ENCODE data around the gene ZNF346. TPM values are rescaled to one million over a fixed set of nuclear protein-coding genes. Genes with fewer than 3 reads are reported as not detected.

ZNF346 gene
- total and polyA plus RNA-seq, 2 donors from 2014 or later, result 9.5 to 19.2 TPM

DNA sequence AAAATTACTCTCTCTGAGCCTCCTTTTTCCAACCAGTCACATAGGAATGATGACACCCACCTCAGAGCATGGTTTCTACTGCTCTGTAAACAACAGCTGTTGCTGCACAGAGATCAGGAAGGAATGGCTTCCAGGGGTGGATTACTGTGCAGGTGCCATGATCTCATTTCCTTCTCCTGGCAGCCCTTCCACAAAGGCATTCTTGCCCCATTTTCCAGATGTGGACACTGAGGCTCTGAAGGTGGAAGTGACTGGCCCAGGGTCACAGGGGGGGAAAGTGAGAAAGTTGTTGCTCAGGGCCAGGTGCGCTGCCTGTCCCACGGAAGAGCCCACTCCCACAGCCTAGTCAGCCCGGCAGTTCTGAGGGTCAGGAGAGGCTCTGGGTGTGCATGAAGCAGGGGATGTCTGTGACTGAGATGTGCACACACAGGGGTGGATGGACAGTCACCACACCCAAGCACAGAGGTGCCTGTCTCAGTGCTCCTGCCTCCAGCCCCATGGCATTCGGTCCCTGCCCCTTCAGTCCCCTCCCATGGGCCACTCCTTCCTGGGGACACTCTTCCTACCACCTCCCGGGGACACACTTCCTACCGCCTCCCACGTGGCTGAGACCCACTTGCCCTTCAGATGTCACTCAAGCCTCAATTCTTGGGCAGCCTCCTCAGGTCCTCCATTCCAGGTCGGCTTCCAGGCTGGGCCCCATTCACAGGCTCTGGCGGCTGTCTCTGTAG, 81.2 kb downstream of the ZNF346 start:
- intact Hi-C loops (cut with DNase I), result no loop called here
- Histone ChIP-seq H3K27me3 (ENCODE audit: control insufficient read depth, insufficient read depth, low read length) (no peaks in the 10 kb centered on the region), H3K27ac (ENCODE audit: low read depth in 2 of 2, low read length in 2 of 2) (no peak overlapping the region), H3K9me3 (ENCODE audit: control insufficient read depth in 2 of 3, insufficient read depth in 1 of 3, low read length in 3 of 3) (no peaks in the 10 kb centered on the region), H3K9ac (ENCODE audit: low read length in 3 of 3) (no peak overlapping the region), H3K4me1 (ENCODE audit: control insufficient read depth in 2 of 3, insufficient read depth in 2 of 3, low read depth in 1 of 3, low read length in 3 of 3) (no peaks in the 10 kb centered on the region), H3K36me3 (ENCODE audit: control insufficient read depth in 2 of 3, insufficient read depth in 3 of 3, low read length in 3 of 3) (no peaks in the 10 kb centered on the region), H3K4me3 (ENCODE audit: low read length in 3 of 3) (no peak overlapping the region)
- TF ChIP-seq CTCF (IDR thresholded peaks at IDR 0.05; ENCODE audit: borderline replicate concordance, extremely low read depth, insufficient read depth), result no peak
- FAIRE-seq, result no peak
- peak in 1 of 5 donors; percentile 55 for DNase-seq

DNA sequence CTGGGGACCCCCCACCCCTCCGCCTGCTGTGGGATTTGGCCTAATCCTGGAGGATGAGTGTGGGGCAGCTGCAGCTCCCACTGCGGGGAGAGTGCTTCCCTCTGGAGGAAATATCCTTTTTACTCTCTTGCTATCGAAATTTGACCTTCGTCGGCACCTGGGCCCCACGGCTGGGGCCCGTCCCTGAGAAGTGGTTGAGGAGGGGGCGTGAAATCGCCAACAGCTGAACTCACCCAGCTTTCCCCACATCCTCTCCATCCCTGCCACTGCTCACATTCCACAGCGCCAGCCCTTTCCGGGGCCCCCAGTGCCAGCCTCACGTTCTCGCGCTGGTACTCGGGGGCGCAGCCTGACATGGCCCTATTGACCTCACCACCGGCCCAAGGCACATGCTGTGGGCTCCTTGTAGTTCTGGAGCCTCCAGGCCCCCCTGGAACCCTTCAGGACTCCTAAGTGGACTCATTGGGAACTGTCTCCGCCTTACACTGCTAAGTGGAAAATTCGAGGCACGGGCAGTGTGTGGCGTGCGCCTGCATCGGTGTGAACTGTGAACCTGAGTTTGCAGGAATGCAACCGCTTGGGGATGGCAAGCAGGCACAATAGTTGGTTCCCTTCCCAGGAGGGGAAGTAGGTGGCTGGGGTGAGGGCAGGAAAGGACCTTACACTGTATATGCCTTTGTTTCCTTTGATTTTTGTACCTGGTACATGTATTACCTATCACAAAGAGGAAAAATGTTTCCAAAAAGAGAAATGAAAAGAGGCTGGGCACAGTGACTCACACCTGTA, 83.4 kb downstream of the ZNF346 start:
- H3K4me1 ChIP-seq (ENCODE audit: control insufficient read depth in 2 of 3, insufficient read depth in 2 of 3, low read depth in 1 of 3, low read length in 3 of 3), result peaks cover 0 to 2% (median 0%) of the 10 kb centered on the region in 3 donors
- H3K4me3 ChIP-seq (ENCODE audit: low read length in 3 of 3), result no peak overlapping the region
- DNase-seq, result no peak
- FAIRE-seq, result no peak
- TF ChIP-seq CTCF (IDR thresholded peaks at IDR 0.05; ENCODE audit: borderline replicate concordance, extremely low read depth, insufficient read depth), result no peak
- intact Hi-C loops (cut with DNase I), result no loop called here
- no peak overlapping the region for H3K27ac ChIP-seq (ENCODE audit: low read depth in 2 of 2, low read length in 2 of 2)
- H3K9me3 ChIP-seq (ENCODE audit: control insufficient read depth in 2 of 3, insufficient read depth in 1 of 3, low read length in 3 of 3), result no peaks in the 10 kb centered on the region
- H3K27me3 ChIP-seq (ENCODE audit: control insufficient read depth, insufficient read depth, low read length), result no peaks in the 10 kb centered on the region
- H3K9ac ChIP-seq (ENCODE audit: low read length in 3 of 3), result no peak overlapping the region
- no peaks in the 10 kb centered on the region for H3K36me3 ChIP-seq (ENCODE audit: control insufficient read depth in 2 of 3, insufficient read depth in 3 of 3, low read length in 3 of 3)

DNA sequence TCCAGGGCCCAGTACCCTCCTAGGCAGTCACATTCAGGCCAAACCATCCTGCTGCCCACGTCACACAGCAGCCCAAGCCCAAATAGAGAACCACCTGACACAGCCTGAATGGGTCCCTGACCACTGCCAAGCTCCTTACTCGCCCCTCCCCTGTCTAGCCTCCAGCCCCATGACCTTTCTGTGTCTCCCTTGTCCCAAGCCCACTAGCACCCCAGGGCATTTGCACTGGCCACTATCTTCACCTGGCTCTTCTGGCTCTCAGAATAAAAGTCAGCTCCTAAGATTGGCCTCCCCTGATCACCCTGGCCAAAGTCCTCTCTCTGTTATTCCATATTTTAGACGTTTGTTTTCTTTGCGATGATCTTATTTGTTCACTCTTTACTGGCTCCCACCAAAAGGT, 84.7 kb downstream of the ZNF346 start:
- no peak for DNase-seq
- Histone ChIP-seq H3K9ac (ENCODE audit: low read length in 3 of 3) (no peak overlapping the region), H3K4me1 (ENCODE audit: control insufficient read depth in 2 of 3, insufficient read depth in 2 of 3, low read depth in 1 of 3, low read length in 3 of 3) (peaks cover 0 to 2% (median 0%) of the 10 kb centered on the region in 3 donors), H3K27me3 (ENCODE audit: control insufficient read depth, insufficient read depth, low read length) (no peaks in the 10 kb centered on the region), H3K9me3 (ENCODE audit: control insufficient read depth in 2 of 3, insufficient read depth in 1 of 3, low read length in 3 of 3) (no peaks in the 10 kb centered on the region), H3K4me3 (ENCODE audit: low read length in 3 of 3) (no peak overlapping the region), H3K27ac (ENCODE audit: low read depth in 2 of 2, low read length in 2 of 2) (no peak overlapping the region), H3K36me3 (ENCODE audit: control insufficient read depth in 2 of 3, insufficient read depth in 3 of 3, low read length in 3 of 3) (no peaks in the 10 kb centered on the region)
- no peak for FAIRE-seq
- no peak for TF ChIP-seq CTCF (IDR thresholded peaks at IDR 0.05; ENCODE audit: borderline replicate concordance, extremely low read depth, insufficient read depth)
- intact Hi-C loops (cut with DNase I), result no loop called here

Data from kidney (tissue), 14 donors.